GM18870 (cell line): ENCODE measurements around the gene PSTPIP2.
"Not testable (repeated sequence)": the region's sequence is repeated elsewhere in the genome, so short reads cannot be mapped to it uniquely, and the experiment has no call there.

Experiments
- ATAC-seq: cut with Tn5 transposase; IDR thresholded peaks from one replicate; pipeline ENCODE4 v1.9.1; 2021; ENCODE audit warnings: moderate library complexity; ENCODE audit not compliant: unreplicated experiment

Gene PSTPIP2

GRCh38 chr18:46070232-46070631 lies 1.8 kb downstream of the PSTPIP2 start:
- no peak for ATAC-seq

- no peak for ATAC-seq
These were observed 2.5 kb downstream of the PSTPIP2 start for GRCh38 chr18:46069524-46069923.

DNA sequence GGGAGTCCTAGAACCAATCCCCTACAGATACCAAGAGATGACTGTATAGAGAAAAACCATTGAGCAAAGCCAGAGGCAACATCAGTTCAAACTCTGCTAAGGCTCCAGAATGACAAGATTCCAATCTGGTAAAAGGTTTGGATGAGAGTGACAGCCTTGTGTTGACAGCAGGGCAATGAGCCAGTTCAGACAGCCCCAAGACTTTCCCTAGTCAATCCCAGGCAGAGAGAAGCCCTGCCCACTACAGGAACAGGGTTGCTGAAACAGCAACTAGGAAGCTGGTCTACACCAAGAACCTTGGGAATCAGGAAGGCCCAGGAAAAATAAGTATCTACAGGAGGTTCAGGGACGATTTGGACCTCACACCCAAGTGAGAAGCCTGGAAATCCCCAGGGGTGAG lies 3.3 kb downstream of the PSTPIP2 start:
- ATAC-seq, result no peak

- ATAC-seq, result no peak
These were observed 4.5 kb downstream of the PSTPIP2 start for GRCh38 chr18:46067438-46068007.

DNA sequence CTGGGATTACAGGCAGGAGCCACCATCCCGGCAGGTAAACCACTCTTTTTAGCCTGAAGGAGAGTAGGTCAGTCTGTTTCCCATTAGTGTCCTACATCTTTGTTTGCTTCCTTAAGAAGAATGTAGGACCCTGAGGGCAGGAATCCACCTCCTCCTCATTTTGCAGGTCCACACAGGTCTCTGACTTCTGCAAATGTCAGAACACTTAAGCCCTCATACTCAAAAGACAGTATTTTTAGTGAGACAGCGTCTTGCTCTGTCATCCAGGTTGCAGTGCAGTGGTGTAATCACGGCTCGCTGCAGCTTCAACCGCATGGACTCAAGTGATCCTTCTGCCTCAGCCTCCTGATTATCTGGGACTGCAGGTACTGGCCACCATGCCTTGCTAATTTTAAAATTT lies 9.3 kb downstream of the PSTPIP2 start:
- ATAC-seq, result no peak

DNA sequence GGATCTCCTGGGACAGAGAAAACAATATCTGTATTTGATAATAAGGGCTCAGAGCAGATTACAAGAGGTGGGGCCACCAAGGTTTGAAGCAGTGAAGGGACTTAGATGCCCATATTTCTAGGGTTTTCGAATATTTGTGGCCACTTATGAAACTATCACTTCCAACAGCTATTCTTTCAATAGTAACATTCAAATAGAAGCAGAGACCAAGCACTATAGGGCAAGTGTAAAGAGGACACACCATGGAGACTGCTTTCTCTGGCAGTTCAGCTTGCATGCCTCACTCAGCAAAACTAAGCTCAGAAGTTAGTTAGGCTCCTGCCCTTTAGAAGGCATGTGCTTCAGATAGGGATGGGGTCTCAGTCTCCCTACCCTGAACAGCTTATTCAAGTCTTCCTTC lies 10.3 kb downstream of the PSTPIP2 start:
- ATAC-seq, result no peak

- no peak for ATAC-seq
These were observed 10.7 kb downstream of the PSTPIP2 start for GRCh38 chr18:46061387-46061786.

DNA sequence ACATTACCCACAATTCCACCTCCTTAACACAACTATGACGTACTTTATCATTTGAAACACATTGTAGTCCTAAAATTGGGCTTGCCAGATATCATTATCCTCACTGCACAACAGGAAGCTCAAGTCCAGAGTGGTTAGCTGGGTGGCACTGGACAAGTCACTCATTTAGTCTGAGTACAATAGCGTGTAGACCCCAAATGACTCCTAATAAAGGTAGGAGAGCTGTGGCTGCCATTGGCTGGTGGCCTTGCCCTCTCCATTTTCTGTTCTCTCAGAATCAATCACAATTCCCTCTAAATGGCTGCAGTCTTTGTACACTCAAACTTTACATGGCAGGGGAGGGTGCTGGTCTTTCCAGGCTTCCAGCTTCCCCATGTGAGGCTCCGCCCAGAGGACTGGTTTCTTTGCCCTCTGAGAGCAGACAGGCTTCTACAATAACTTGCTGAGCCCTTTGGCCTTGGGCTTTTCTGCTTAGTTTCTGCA lies 11.7 kb downstream of the PSTPIP2 start:
- no peak for ATAC-seq

GRCh38 chr18:46055838-46056230 lies 16.2 kb downstream of the PSTPIP2 start:
- ATAC-seq, result no peak

DNA sequence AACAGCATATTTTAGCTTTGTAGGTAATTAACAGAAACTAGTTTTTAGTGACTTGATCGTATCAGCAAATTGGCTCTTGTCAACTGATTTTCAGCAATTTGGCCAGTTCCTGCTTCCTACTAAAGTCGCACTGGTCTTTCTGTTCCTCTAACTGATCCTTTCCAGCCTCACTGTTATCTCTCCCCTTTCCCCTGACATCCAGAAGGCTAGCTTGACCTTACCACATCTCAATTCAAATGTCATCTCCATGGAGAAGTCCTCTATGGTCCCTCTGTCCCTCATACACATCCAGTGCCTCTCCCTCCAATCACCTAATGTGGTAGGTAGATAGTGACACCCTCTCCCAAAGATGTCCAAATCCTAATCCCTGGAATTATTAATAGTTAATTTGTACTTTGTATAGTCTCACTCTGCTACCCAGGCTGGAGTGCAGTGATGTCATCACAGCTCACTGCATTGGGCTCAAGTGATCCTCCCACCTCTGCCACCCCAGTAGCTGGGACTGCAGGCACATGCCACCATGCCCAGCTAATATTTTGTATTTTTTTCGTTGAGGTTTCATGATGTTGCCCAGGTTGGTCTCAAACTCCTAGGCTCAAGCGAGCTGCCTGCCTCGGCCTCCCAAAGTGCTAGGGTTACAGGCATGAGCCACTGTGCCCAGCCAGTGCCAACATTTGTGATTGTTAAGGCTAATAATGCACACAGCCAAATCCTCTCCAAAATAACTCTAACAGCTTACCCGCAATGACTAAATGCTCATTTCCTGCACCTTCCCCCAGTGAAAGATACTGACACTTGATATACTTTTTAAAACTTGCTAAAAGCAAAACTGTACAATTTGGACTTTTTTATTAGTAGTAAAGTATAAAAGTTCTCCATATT lies 16.9 kb downstream of the PSTPIP2 start:
- ATAC-seq, result peak; percentile 46

GRCh38 chr18:46053368-46054095 lies 18.5 kb downstream of the PSTPIP2 start:
- no peak for ATAC-seq

DNA sequence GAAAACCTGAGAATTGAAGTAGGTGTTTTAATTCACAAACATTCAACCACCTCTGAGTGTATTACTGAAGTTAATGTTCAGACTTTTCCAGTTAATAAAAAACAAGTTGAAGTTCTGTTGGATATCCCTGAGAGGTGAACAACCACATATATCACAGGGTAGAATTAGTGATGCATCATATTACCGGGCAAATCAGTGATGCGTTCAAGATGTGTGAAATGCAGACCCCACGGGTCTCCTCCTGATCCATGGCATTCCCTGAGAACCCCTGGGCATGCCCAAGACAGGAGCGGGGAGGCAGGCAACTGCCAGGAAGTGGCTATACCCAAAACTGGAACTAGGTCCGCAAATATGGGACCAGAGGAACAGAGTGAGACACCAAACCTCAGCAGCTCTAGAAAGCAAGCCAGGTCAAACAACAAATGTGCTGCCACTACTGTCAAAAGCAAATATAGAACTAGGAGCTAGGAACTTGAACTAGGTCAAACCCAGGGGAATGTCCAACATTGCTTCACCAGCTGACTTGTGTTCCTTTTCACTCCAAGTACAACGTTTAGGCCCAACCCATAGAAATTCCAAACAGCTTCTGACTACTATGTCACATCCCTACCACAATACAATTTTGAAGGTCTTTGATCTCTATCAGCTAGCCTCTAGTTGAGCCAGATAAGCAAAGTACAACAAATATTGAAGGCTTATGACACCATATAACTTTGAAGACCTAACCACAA lies 20.2 kb downstream of the PSTPIP2 start:
- ATAC-seq, result no peak

DNA sequence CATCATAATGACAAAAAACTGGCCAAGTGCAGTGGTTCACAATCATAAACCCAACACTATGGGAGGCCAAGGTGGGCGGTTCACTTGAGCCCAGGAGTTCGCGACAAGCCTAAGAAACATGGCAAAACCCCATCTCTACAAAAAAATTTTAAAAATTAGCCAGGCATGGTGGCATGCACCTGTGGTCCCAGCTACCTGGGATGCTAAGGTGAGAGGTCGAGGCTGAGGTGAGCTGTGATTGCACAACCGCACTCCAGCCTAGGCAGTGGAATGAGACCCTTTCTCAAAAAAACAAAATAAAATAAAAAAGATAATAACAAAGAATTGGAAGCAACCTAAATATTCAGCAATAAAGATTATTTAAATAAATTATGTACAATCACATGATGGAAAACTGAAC lies 21.8 kb downstream of the PSTPIP2 start:
- ATAC-seq, result no peak

- ATAC-seq, result no peak
These were observed 23.4 kb downstream of the PSTPIP2 start for GRCh38 chr18:46048641-46049040.

- not testable (repeated sequence) for ATAC-seq
These were observed 24.7 kb downstream of the PSTPIP2 start for GRCh38 chr18:46047369-46047768.

- no peak for ATAC-seq
These were observed 25.4 kb downstream of the PSTPIP2 start for GRCh38 chr18:46046688-46047087.

DNA sequence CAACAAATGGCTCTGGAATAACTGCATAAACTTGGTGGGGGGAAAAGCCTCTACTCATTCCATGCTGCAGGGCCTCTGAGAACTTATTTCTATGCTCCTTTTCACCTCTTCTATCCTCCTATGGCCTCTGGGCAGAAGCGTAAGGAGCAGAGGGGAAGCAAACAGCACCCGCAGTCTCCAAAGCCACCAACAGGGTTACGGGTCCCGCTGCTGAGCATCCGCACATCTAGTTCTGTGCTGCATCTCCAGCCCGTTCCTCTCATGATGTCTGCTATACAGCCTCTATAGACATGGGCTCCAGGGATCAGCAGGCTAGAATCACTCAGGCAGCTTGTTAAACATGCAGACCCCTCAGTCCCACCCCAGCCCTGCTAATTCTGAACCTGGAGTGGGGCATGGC lies 25.9 kb downstream of the PSTPIP2 start:
- ATAC-seq, result no peak

GRCh38 chr18:46042571-46043123 lies 29.4 kb downstream of the PSTPIP2 start:
- ATAC-seq, result no peak

- ATAC-seq, result no peak
These were observed 31.3 kb downstream of the PSTPIP2 start for GRCh38 chr18:46040747-46041104.

- ATAC-seq, result no peak
These were observed 31.9 kb downstream of the PSTPIP2 start for GRCh38 chr18:46040033-46040746.
